ENCODE data around the gene GALNT13.

GRCh38 chr2:154338352-154338967 is 466.7 kb downstream of the GALNT13 start:
- no peak for TF ChIP-seq CTCF (IDR thresholded peaks at IDR 0.05)
- no peak for TF ChIP-seq ZFX (IDR thresholded peaks at IDR 0.05; ENCODE audit: borderline replicate concordance)
